ENCODE data around the gene CBR1.

- TF ChIP-seq CTCF (IDR thresholded peaks at IDR 0.05) (no peak), POLR2AphosphoS5 (IDR thresholded peaks at IDR 0.05) (no peak), POLR2A (IDR thresholded peaks at IDR 0.05; ENCODE audit: low read depth) (no peak), EP300 (IDR thresholded peaks at IDR 0.05) (no peak)
Observed at GRCh38 chr21:36117286-36117741, 47.5 kb downstream of the CBR1 start.
